H1 (cell line): ENCODE data around the gene TCEA2. TPM values are rescaled to one million over a fixed set of nuclear protein-coding genes. Genes with fewer than 3 reads are reported as not detected.

Experiments
- CTCF ChIA-PET: fragments of 300-600 bp; sonication (Branson Sonifier 250); formaldehyde crosslinking; loops from one replicate; lab custom pipeline; 2021; ENCODE audit not compliant: partially characterized antibody; lab: Charles Lee
- POLR2A ChIA-PET: fragments of 300-600 bp; sonication (Branson Sonifier 250); formaldehyde crosslinking; loops from one replicate; lab custom pipeline; 2021; ENCODE audit warnings: inconsistent platforms; ENCODE audit not compliant: partially characterized antibody; lab: Charles Lee
- DNase-seq, 2 experiments: peaks; one replicate each; pipeline versions ENCODE4 v3.0.0 to v3.0.0-alpha.2; 2010 to 2022; ENCODE audit warnings: low spot score in 2 of 2, low read depth in 1 of 2, mixed read lengths in 1 of 2
- FAIRE-seq: peaks from 2 replicates; lab custom pipeline; 2011; peaks lifted over from hg19 to GRCh38; lab: Jason Lieb, UNC
- H2AFZ ChIP-seq: 2 replicates; pipeline ENCODE4 v1.8.1; 2012; ENCODE audit warnings: low read length, inconsistent platforms
- H2AK5ac ChIP-seq: 2 replicates; pipeline ENCODE4 v1.6.1; 2013; ENCODE audit warnings: low read depth, low read length
- H2BK120ac ChIP-seq: replicated peaks from 2 replicates; pipeline ENCODE3; 2013; ENCODE audit warnings: low read depth, low read length, inconsistent platforms
- H2BK12ac ChIP-seq: 2 replicates; pipeline ENCODE4 v1.6.1; 2013; ENCODE audit warnings: low read depth, low read length
- H2BK15ac ChIP-seq: 2 replicates; pipeline ENCODE4 v1.6.1; 2013; ENCODE audit warnings: low read length
- H2BK20ac ChIP-seq: 2 replicates; pipeline ENCODE4 v1.6.1; 2013; ENCODE audit warnings: low read length
- H2BK5ac ChIP-seq: 2 replicates; pipeline ENCODE4 v1.6.1; 2013; ENCODE audit warnings: low read depth, low read length
- H3K14ac ChIP-seq: 2 replicates; pipeline ENCODE4 v1.6.1; 2013; ENCODE audit warnings: inconsistent platforms; ENCODE audit not compliant: insufficient read length
- H3K18ac ChIP-seq: 2 replicates; pipeline ENCODE4 v1.6.1; 2013; ENCODE audit warnings: low read length; ENCODE audit errors: extremely low read depth
- H3K23ac ChIP-seq: 2 replicates; pipeline ENCODE4 v1.6.1; 2013; ENCODE audit warnings: inconsistent platforms; ENCODE audit not compliant: insufficient read length
- H3K23me2 ChIP-seq: 2 replicates; pipeline ENCODE4 v1.6.1; 2013; ENCODE audit warnings: low read depth, low read length
- H3K27ac ChIP-seq: 2 replicates; pipeline ENCODE4 v1.6.1; 2011; ENCODE audit warnings: low read depth, low read length, inconsistent platforms
- H3K27me3 ChIP-seq, 4 experiments: replicated peaks in 1 of 4; 1 replicate in 1 of 4; 2 replicates in 3 of 4; pipeline versions ENCODE4 v1.6.1 to v1.8.1; 2011 to 2013; ENCODE audit warnings: low read length in 3 of 4, mild to moderate bottlenecking in 3 of 4, inconsistent platforms in 2 of 4, mixed read lengths in 2 of 4, moderate library complexity in 1 of 4; ENCODE audit not compliant: control insufficient read depth in 3 of 4, insufficient read depth in 3 of 4; ENCODE audit errors: extremely low read depth in 1 of 4
- H3K36me3 ChIP-seq, 4 experiments: 2 replicates each; pipeline versions ENCODE4 v1.6.1 to v1.8.1; 2011 to 2013; ENCODE audit warnings: mild to moderate bottlenecking in 4 of 4, low read length in 3 of 4, moderate library complexity in 2 of 4, control low read depth in 1 of 4, inconsistent platforms in 1 of 4; ENCODE audit not compliant: insufficient read depth in 4 of 4, control insufficient read depth in 2 of 4
- H3K4ac ChIP-seq: replicated peaks from 2 replicates; pipeline ENCODE3; 2013; ENCODE audit warnings: low read length, low read depth, mixed read lengths, inconsistent platforms; ENCODE audit not compliant: insufficient read length
- H3K4me1 ChIP-seq, 4 experiments: replicated peaks in 1 of 4; 1 replicate in 1 of 4; 2 replicates in 3 of 4; pipeline versions ENCODE4 v1.6.1 to v1.8.1; 2011 to 2013; ENCODE audit warnings: low read length in 3 of 4, inconsistent platforms in 2 of 4, mixed read lengths in 1 of 4; ENCODE audit not compliant: insufficient read depth in 4 of 4, control insufficient read depth in 3 of 4
- H3K4me2 ChIP-seq, 2 experiments: 2 replicates each; pipeline versions ENCODE4 v1.6.1 to v1.8.1; 2011 to 2013; ENCODE audit warnings: low read depth in 2 of 2, low read length in 2 of 2, control low read depth in 1 of 2, inconsistent platforms in 1 of 2, mild to moderate bottlenecking in 1 of 2; ENCODE audit not compliant: insufficient read depth in 1 of 2
- H3K4me3 ChIP-seq, 4 experiments: fragments of 200-600, 300-600 bp in 1 of 4; sonication (generic), shearing (Covaris generic), sonication (Bioruptor Twin) in 1 of 4; 2 replicates each; pipeline versions ENCODE4 v1.5.1 to v1.8.1; 2011 to 2016; ENCODE audit warnings: low read length in 4 of 4, low read depth in 3 of 4, control low read depth in 2 of 4, inconsistent platforms in 2 of 4, mild to moderate bottlenecking in 2 of 4, mixed read lengths in 1 of 4, moderate library complexity in 1 of 4; ENCODE audit not compliant: insufficient read depth in 2 of 4; ENCODE audit errors: extremely low read depth in 1 of 4
- H3K56ac ChIP-seq: replicated peaks from 2 replicates; pipeline ENCODE3; 2013; ENCODE audit warnings: low read depth, mild to moderate bottlenecking, mixed read lengths, low read length, inconsistent platforms; ENCODE audit not compliant: insufficient read length
- H3K79me1 ChIP-seq: 2 replicates; pipeline ENCODE4 v1.6.1; 2013; ENCODE audit warnings: low read depth, low read length, control low read depth
- H3K79me2 ChIP-seq, 2 experiments: 2 replicates each; pipeline versions ENCODE4 v1.6.1 to v1.8.1; 2012 to 2013; ENCODE audit warnings: low read length in 2 of 2, mild to moderate bottlenecking in 2 of 2, inconsistent platforms in 1 of 2; ENCODE audit not compliant: insufficient read depth in 2 of 2, control insufficient read depth in 1 of 2
- H3K9ac ChIP-seq, 4 experiments: replicated peaks in 1 of 4; 1 replicate in 1 of 4; 2 replicates in 3 of 4; pipeline versions ENCODE4 v1.6.1 to v1.8.1; 2011 to 2013; ENCODE audit warnings: low read depth in 3 of 4, low read length in 3 of 4, control low read depth in 2 of 4, mild to moderate bottlenecking in 2 of 4, moderate library complexity in 2 of 4, inconsistent platforms in 1 of 4; ENCODE audit errors: extremely low read depth in 1 of 4
- H3K9me3 ChIP-seq, 2 experiments: 2 replicates each; pipeline versions ENCODE4 v1.6.1 to v1.8.1; 2012 to 2013; ENCODE audit warnings: mild to moderate bottlenecking in 2 of 2, moderate library complexity in 2 of 2, control low read depth in 1 of 2, inconsistent platforms in 1 of 2, low read depth in 1 of 2, low read length in 1 of 2, mixed read lengths in 1 of 2; ENCODE audit not compliant: insufficient read depth in 2 of 2
- H4K20me1 ChIP-seq, 2 experiments: replicated peaks in 1 of 2; 2 replicates each; pipeline versions ENCODE3 to v1.8.1; 2011 to 2013; ENCODE audit warnings: inconsistent platforms in 2 of 2, low read length in 2 of 2, mild to moderate bottlenecking in 1 of 2; ENCODE audit not compliant: insufficient read depth in 2 of 2, control insufficient read depth in 1 of 2
- H4K5ac ChIP-seq: 2 replicates; pipeline ENCODE4 v1.6.1; 2013; ENCODE audit warnings: low read length, low read depth, mixed read lengths, inconsistent platforms; ENCODE audit not compliant: insufficient read length
- H4K8ac ChIP-seq: 2 replicates; pipeline ENCODE4 v1.8.0; 2013; ENCODE audit warnings: mild to moderate bottlenecking, moderate library complexity, low read length, inconsistent platforms; ENCODE audit not compliant: insufficient read depth; ENCODE audit errors: extremely low read depth
- H4K91ac ChIP-seq: replicated peaks from 2 replicates; pipeline ENCODE3; 2013; ENCODE audit warnings: low read length, mixed read lengths, inconsistent platforms; ENCODE audit not compliant: insufficient read length
- EP300 ChIP-seq, 2 experiments: IDR thresholded peaks; 1 replicate in 1 of 2; 2 replicates in 1 of 2; pipeline ENCODE4 v1.6.1; 2011 to 2012; ENCODE audit warnings: low read depth in 2 of 2, low read length in 2 of 2, mild to moderate bottlenecking in 2 of 2, borderline replicate concordance in 1 of 2, inconsistent platforms in 1 of 2, moderate library complexity in 1 of 2
- FOSL1 ChIP-seq: IDR thresholded peaks from 2 replicates; pipeline ENCODE4 v1.6.1; 2011; ENCODE audit warnings: mild to moderate bottlenecking, low read depth, low read length, moderate library complexity; ENCODE audit not compliant: insufficient read depth
- KDM4A ChIP-seq: IDR thresholded peaks from one replicate; pipeline ENCODE4 v1.7.1; 2012; ENCODE audit warnings: low read depth, mild to moderate bottlenecking, moderate library complexity, low read length, inconsistent platforms; ENCODE audit not compliant: severe bottlenecking
- RAD21 ChIP-seq, 2 experiments: IDR thresholded peaks in 1 of 2; conservative IDR thresholded peaks in 1 of 2; 2 replicates each; pipeline ENCODE4 v1.6.1; 2011; ENCODE audit warnings: low read depth in 2 of 2, low read length in 2 of 2, improper control_type of control experiment in 1 of 2, inconsistent platforms in 1 of 2, mild to moderate bottlenecking in 1 of 2, moderate library complexity in 1 of 2
- SIX5 ChIP-seq: IDR thresholded peaks from 2 replicates; pipeline ENCODE4 v1.6.1; 2011; ENCODE audit warnings: mild to moderate bottlenecking, low read depth, low read length
- SUZ12 ChIP-seq: fragments of 200-600 bp; sonication (generic); IDR thresholded peaks from 2 replicates; pipeline ENCODE4 v1.6.1; 2012; ENCODE audit warnings: mild to moderate bottlenecking, inconsistent platforms, low read length, moderate library complexity, mixed read lengths
- TCF12 ChIP-seq: IDR thresholded peaks from 2 replicates; pipeline ENCODE4 v1.6.1; 2011; ENCODE audit warnings: low read depth, mild to moderate bottlenecking, low read length
- WGBS, 2 experiments: shearing (Covaris generic) in 1 of 2; methylation state at CpG; one replicate each; pipeline versions ENCODE4 v1.1.6 to v1.1.7; 2013 to 2015; ENCODE audit warnings: low lambda C conversion rate in 2 of 2, mixed read lengths in 2 of 2, inconsistent platforms in 1 of 2, low coverage in 1 of 2, missing lambda C conversion rate in 1 of 2; ENCODE audit not compliant: insufficient replicate concordance in 2 of 2, insufficient coverage in 1 of 2, insufficient read length in 1 of 2; ENCODE audit errors: extremely low coverage in 1 of 2, missing lambda C conversion rate in 1 of 2; 5-methylcytosine and 5-hydroxymethylcytosine counted together
- polyA plus RNA-seq, 7 experiments: library from polyadenylated mRNA; depleted of rRNA in 3 of 7; stranded (reverse) in 5 of 7; unstranded in 2 of 7; fragments of >200 nt in 5 of 7; fragments of 200-250 nt in 2 of 7; gene quantifications; 1 replicate in 5 of 7; 2 replicates in 1 of 7; 4 replicates in 1 of 7; pipeline versions ENCODE4 v1.2.1 to v1.2.3, GENCODE V29; 2011 to 2013; ENCODE audit warnings: missing spikeins in 2 of 7, mixed read lengths in 2 of 7
- total RNA-seq: library from RNA; stranded (reverse); fragmentation: NEBNext Ultra II Directional; extraction: Animal tissue kit (Norgen Biotek cat#: 25700); gene quantifications from 2 replicates; pipeline ENCODE4 v1.2.1, GENCODE V29; 2021

Gene TCEA2
- total and polyA plus RNA-seq, 2 of the 8 experiments (the other 6 are each of a cell fraction or from before 2014, with no cell fraction given), result 41.4 to 42.3 TPM

- Histone ChIP-seq H3K4me2 (peak overlapping the region; percentile 48 to 97), H3K27me3 (peaks cover 2 to 26% (median 21%) of the 10 kb centered on the region in 4 experiments), H4K91ac (no peak overlapping the region), H2BK120ac (no peak overlapping the region), H2AFZ (peak overlapping the region; percentile 91; the same call in 1 of the 2 replicates), H3K23me2 (peaks cover 2% of the 10 kb centered on the region; the same call in 1 of the 2 replicates), H3K79me1 (no peaks in the 10 kb centered on the region; the same call in 1 of the 2 replicates), H3K4me3 (peak overlapping the region; percentile 37 to 71 (median 52)), H3K4me1 (peaks cover 0 to 8% (median 3%) of the 10 kb centered on the region in 4 experiments; a peak in 3 of 7 replicates), H3K23ac (no peak overlapping the region), H4K5ac (peak overlapping the region; percentile 48), H3K4ac (no peak overlapping the region), H4K20me1 (peaks cover 0 to 3% of the 10 kb centered on the region in 2 experiments), H3K36me3 (no peaks in the 10 kb centered on the region), H3K14ac (no peak overlapping the region), H3K79me2 (no peaks in the 10 kb centered on the region), H3K56ac (no peak overlapping the region), H2BK20ac (no peak overlapping the region), H3K27ac (no peak overlapping the region), H2BK15ac (no peak overlapping the region), H3K9ac (0 out of 7 replicates have a peak overlapping the region, but pooled peaks of 1 of the 4 experiments have one; percentile 17), H3K18ac (peak overlapping the region; percentile 78), H2BK12ac (no peak overlapping the region), H2BK5ac (no peak overlapping the region), H3K9me3 (no peaks in the 10 kb centered on the region), H4K8ac (peak overlapping the region; percentile 91; the same call in 1 of the 2 replicates), H2AK5ac (no peak overlapping the region)
- POLR2A ChIA-PET, result no interaction called here
- FAIRE-seq (no peak), DNase-seq (peak in 1 of 2 experiments; percentile 94)
- CTCF ChIA-PET, result interaction anchor here (0.6 to 5.0 kb wide), 25 partner anchors 8 to 302 kb away, joined by 3 to 41 read pairs (median 4); partner anchors contain the start of genes LKAAEAR1, OPRL1, PRPF6 and RGS19
- 20% methylated on average over 30 of the region's 64 CpGs; no CpG with 5 or more reads in 1 of the 2 experiments for WGBS, 2 experiments
- no peak for TF ChIP-seq TCF12
- TF ChIP-seq RAD21 (IDR thresholded peaks at IDR 0.05 in 1 of 2, conservative IDR thresholded peaks at IDR 0.05 in 1 of 2; ENCODE audit: low read depth in 2 of 2, low read length in 2 of 2), result peak; percentile 60 to 76
- TF ChIP-seq EP300 (IDR thresholded peaks at IDR 0.05; ENCODE audit: borderline replicate concordance in 1 of 2, low read depth in 2 of 2, low read length in 2 of 2), result no peak
- 0 out of 2 replicates have a peak, but pooled peaks have one; percentile 18 for TF ChIP-seq SUZ12
- no peak for TF ChIP-seq FOSL1
- no peak for TF ChIP-seq SIX5
- peak; percentile 74 for TF ChIP-seq KDM4A
Observed at GRCh38 chr20:64101731-64102621, 39.0 kb downstream of the TCEA2 start.
